Activated T-helper 1 cell treated with Interleukin-2 at 50 U/mL for 16 hours (primary cell): ENCODE data around the gene SYTL5.

Experiments used
- DNase-seq: peaks from one replicate; pipeline ENCODE4 v3.0.0-alpha.2; 2020; ENCODE audit warnings: low read depth

The SYTL5 gene

DNA sequence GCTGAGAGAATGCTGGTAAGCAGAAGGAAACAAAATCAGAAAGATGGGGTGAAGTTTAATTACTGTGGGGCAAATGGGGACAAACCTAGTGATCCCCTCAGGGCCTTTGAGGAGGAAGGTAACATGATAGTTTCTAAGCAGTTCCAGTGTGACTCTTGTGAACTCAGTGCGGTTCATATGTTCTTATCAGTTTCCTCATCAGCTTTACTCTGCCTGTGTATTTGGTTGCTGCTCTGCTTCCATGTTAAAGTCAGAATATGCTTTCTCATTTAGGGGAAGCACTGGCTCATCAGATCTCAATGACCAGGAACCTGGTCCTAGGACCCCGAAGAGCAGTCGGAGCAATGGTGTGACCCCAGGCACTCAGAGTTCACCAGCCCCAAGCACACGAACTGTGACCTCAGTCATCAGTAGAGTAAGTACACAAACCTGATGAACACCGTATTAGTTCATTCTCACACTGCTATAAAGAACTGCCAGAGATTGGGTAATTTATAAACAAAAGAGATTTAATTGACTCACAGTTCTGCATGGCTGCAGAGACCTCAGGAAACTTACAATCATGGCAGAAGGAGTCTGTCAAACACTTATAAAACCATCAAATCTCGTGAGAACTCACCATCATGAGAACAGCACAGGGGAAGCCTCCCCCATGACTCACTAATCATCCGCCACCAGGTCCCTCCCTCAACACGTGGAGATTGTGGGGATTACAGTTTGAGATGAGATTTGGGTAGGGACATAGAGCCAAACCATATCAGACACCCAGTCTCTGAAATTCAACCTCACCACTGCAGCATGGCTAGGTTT lies 83.0 kb downstream of the SYTL5 start:
- DNase-seq: no peak

DNA sequence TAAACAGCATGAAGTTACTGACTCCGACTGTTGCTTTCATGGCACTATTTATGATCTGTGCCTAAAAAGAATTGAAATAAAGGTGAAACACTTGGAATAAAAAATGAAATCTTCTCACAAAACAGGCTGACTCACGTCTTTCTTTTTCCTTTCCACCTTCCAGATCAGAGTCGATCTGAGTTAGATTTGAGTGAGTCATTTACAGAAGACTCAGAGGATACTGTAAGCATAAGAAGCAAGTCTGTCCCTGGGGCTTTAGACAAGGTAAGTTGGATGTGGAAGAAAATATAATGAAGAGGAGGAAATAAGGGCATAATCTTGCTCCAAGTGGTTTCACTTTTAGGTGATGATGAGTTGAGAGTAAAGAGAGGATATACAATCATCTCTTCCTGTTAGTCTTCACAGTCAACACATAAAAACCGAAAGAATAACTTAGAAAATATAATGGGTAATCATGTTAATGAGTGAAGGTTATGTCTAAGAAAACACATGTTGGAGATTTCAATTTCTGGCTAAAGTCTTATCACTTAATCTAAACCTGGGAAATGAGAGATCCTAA lies 89.7 kb downstream of the SYTL5 start:
- no peak for DNase-seq

DNA sequence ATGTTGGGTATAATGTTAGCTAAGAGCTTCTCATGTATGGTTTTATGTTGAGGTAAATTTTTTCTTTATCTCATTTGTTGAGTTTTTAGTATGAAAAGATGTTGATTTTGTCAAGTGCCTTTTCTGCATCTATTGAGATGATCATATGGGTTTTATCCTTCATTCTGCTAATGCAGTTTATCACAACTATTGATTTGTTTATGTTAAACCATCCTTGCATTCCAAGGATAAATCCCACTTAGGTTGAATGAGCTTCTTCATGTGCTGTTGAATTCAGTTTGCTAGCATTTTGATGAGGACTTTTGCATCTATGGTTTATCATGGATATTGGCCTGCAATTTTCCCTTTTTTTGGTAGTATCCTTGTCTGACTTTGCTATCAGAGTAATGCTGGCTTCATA lies 93.3 kb downstream of the SYTL5 start:
- DNase-seq: no peak

DNA sequence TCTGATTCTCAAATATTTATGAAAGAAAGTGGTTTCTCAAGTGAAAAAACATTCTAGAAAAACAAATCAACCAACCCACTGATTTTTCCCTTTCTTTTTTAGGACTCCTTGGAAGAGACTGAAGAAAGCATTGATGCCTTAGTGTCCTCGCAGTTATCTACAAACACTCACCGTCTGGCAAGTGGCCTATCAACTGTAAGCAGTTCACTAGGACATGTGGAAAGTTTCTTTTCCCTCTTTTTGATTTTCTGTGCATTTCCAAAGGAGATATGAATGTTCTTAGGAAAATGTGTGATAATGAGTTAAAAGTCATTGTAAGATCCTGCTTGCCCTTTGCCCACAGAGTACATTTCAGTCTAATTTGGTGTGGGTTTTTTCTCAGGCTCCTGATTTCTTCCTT lies 95.9 kb downstream of the SYTL5 start:
- no peak for DNase-seq

DNA sequence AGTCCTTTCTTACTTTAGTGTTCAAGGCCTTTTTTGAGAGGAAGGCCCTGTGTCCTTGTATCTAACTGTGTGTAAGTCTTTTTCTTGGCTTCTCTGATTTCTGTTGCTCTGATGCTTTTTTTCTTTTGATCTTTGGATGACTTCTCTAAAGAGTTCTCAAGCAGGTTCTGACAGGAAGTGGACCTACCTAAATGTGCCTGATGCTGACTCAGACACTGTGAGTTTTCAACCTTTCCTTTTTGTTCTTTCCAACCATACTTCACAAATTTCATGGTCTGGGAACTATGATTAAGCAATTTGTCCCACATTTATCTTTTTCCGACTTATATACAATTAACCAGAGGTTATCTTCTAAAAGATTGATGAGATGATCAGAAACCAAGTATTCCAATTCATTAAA lies 96.5 kb downstream of the SYTL5 start:
- no peak for DNase-seq

DNA sequence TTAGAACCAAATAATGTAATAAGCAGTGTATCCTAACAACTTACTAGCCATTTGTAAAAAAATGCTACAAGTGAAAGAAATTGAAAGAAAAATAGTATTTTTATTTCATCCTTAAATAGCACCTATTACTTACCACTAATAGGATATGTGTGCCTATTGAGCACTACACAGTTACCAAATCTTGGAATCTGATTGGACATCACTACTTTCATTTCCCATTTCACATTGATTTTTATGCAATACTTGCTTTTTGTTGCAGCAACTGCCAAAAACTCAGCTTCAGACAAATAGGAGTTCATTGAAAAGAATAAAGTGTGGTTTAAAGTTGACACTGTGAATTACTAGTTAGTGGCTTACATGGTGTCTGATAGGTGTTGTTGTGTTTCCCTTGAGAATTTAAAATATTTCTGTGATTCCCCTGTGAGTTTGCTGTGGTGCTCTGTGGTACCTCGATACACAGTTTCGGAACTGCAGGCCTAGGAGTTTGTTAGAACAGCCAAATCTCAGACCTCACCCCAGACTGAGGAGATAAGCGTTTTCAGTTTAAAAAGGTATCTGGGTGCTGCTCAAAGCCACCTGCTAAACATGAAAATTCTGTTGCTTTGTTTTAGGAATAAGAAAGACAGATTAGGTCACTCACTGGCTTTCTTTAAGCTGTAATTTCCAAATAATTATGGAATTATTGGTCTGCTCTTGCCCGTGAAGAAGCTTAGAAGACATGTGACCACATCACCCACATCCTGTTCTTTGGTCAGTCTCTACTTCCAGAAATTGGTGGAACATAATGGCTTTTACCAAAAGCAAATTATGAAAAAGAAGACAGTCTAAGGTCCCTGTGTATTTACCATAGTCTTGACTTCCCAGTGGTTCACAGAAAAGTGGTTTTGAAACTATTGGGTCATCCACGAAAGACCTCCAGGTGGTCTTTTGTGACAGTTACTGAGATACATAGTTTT lies 97.8 kb downstream of the SYTL5 start:
- DNase-seq: no peak

DNA sequence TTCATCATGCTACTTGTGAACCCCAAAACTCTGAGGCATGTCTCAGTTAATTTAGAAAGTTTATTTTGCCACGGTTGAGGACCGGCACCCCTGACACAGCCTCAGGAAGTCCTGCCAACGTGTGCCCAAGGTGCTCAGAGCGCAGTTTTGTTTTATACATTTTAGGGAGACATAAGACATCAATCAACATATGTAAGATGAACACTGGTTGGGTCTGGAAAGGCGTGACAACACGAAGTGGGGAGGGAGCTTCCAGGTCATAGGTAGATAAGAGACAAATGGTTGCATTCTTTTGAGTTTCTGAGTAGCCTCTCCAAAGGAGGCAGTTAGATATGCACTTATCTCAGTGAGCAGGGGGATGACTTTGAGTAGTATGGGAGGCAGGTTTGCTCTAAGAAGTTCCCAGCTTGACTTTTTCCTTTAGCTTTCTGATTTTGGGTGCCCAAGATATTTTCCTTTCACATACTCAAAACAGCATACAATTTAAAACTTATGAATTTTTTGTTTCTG lies 98.9 kb downstream of the SYTL5 start:
- DNase-seq: no peak

DNA sequence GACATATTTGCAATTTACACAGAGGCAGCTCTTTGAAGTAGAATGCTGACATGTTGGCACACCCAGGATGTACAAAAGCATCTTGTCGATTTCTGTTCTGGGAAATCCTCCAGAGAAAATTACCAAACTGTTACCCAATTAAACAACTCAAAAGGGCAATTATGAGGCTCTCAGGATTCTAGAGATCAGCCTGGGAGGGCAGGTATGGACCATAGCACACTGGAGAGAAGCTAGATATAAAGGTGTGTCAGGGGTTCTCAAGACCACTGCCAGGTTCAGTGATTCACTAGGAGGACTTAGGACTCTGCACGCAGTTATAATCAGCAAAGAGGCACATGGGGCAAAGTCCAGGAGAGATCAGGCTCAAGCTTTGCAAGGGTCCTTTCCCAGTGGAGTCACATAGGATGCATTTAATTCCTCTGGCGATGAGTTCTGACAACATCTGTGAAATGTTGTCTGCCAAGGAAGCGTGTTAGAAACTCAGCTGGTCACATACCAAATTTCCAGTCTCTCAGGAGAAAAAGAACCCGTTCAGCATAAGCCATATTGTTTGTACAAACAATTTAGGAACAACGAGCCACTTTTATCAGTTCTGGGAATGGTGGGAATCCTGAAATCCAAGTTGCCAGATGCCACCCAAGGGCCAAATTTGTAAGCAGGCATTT lies 100.8 kb downstream of the SYTL5 start:
- no peak for DNase-seq

DNA sequence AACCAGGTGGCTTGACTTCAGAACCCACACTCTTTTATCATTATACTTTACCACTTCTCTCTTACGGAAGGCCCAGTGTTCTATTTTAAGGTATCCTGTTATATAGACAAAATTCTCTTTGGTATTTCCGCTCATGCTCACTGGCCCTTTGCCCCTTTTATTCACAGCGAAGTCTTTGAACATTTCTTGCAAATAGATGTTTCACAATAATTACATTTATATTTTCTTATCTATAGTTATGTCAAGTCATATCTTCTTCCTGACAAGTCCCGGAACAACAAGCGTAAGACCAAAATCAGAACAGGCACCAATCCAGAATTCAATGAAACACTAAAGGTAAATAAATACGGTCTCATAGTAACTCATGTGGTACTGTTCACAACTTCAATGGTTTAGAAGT lies 102.0 kb downstream of the SYTL5 start:
- DNase-seq: no peak

DNA sequence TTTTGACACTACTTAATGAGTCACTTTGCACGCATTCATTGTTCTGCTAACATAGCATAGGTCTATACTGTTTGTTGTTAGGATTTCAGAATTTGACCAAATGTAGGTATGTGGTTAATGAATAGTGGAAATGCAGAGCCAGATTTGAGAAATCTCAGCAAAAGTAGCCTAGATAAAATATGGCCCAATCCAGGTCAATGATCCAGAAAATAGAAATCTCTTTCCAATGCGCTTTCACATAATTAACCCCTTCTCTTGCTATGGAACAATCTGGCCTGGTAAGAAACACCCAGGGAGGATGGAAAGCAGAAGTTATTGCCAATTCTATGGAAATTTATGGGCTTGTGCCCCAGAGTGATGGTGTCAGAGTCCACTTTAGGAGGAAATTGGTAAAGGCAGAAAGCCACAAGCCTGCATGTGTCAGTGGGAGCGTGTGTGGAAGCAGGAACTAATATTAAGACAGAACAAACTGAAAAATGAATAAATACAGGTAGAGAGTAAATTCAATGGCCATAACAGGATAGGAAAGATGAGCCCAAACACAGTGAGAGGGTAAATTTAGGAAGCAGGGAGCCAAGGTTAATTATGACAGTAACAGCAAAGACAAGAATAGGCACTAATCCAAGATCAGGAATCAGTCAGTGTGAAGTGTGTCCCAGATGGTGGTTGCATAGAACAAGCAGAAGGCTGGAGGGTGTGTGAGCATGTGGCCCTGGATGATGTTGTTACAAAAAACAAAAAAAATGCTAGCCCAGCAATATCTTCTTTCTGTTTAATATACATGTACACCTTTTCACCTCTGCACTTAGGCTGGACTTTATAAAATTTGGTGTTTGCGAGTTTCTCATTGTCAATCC lies 102.9 kb downstream of the SYTL5 start:
- no peak for DNase-seq

DNA sequence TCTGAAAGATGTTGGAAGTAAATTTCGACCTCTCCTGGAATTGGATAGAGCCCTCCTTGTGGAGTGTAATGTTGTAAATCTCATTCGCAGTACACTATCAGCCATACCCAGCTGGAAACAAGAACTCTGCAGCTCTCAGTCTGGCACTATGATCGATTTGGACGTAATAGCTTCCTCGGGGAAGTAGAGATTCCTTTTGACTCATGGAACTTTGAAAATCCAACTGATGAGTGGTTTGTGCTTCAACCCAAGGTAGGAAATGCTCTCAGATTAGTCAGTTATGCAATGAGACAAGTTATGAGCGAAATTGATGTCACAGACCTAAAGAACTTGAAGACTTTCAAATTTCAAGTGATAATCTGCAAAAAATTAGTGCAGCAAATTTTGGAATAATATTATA lies 103.9 kb downstream of the SYTL5 start:
- DNase-seq: no peak

DNA sequence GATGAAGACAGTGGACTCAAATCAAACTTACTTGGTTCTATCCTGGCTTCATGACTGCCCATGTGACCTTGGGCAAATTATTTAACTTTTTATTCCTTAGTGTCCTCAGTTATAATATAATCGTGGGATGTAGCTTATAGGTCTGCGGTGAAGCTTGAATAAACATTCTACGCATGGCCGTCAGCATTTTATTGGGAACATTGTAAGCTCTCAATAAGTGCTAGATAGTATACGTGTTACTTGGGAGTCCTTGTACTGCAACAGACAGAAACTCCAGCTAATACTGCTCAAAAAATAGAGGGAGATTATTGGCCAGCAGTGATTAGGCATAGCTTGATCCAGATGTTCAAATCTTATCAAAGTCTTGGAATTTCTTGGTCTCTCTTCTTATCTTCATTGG lies 104.8 kb downstream of the SYTL5 start:
- DNase-seq: no peak

DNA sequence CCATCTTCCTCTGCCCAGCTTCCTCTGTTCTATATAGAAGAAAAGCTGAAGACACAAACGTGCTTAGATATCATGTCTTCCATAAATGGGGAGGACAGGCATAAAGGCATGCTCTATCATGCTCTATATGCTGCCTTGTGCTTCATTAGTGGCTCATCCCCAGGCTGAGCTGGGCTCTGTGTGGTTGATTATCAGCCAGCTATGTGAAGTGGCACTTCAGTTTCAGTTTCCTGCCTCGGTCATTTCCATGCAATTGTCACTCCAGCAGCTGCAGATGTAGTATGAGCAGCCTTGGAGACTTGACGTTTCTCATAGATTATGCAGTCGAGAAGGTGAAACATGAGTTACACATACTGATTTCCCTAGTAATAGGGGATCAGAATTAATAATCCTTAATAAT lies 106.2 kb downstream of the SYTL5 start:
- no peak for DNase-seq

DNA sequence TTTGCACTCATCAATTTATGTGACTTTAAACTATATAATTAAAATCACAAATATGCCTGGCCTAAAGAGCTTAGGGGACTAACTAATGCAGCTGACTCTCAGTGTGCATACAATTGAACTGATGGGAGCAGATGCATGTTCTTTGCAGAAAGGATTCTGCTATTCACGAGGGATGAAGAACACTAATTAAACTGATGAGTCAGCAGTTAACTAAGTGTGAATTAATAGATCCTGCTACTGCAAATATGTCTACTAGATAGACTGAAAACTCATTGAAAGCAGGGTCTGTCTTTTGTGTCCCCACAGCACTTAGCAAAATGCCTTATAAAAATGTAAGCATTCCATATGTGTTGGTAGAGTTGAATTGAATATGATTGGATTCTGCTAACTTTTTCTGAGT lies 110.4 kb downstream of the SYTL5 start:
- no peak for DNase-seq

DNA sequence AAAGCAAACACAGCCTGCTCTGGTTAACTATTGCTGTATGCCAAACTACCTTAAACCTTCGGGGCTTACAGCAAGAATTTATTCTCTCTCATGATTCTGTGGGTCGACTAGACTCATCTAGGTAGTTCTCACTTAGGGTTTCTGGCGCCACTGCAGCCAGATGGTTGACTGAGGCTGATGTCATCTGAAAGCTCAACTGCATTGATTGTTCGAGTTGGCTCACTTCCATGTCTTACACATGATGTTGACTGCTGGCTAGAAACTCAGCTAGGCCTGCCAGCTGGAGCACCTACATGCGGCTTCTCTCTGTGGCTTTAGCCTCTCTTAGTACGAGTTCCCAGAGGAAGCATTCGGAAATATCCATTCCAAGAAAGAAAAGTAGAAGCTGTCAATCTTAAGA lies 111.1 kb downstream of the SYTL5 start:
- DNase-seq: no peak

DNA sequence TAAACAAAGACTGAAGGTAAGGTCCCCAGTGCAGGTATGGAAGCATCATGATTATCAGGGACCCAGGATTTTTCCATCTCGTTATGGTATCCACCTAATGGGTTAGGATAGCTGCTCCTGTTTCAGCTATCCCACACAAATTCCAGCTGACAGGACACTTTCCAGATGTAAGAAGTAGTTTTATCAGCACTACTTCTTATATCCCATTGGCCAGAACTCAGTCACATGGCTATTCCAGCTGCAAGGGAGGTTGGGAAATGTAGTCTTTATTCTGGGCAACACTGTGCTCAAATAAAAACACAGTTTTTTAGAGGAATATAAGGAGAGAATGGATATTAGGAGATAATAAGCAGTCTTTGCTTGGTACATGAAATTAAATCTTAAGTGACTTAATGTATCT lies 117.6 kb downstream of the SYTL5 start:
- no peak for DNase-seq

DNA sequence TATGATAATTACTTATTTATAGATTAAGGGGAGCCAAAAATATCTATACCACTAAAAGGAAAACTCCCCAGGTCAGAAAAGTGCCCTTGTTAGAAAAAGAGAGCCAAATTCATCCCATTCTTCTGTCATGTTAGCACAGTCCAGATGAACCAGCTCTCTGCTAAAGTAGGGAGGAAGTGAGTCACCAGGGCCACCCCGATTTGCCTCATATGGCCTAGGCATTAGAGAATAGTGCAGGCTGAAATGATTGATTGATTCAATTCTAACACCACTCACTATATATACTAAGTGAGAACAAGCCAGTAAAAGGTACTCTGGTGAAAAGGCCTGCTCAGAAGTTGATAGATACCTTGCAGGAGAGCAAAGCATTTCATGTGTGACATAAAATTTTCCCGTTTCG lies 119.8 kb downstream of the SYTL5 start:
- DNase-seq: no peak

DNA sequence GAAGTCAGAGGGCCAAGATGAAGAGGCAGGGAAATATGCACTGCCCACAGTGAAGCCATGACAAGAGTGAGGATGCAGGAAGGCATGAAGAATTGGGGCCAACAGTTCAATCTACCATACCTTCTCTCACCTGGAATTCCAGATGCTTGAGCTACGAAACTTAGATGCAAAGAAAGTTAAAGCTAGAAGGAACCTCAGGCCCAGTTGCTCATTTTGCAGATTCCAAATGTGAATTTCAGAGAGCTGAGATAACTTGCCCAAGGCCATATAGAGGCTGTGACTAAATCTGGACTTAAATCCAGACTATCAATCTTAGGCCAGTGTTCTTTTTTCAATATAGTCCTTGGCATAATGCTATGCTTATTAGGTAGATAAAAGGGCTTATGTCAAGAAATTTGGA lies 121.6 kb downstream of the SYTL5 start:
- DNase-seq: no peak

DNA sequence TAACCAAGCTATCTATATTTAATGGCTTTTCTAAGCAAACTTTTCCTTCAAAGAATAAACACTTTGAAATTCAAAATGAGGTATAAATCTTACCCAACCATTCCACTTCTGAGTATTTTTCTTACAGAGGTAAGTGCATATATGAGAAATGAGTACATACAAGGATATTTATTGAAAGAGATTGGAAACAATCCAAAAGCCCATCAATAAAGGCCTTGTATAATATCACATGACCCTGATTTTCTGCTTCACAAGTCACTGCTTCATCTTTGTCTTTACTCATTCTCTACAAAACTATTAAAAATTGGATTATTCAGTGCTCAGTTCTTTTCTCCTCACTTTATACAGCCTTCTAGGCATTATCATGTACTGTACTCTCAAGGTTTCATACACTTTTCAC lies 123.0 kb downstream of the SYTL5 start:
- DNase-seq: no peak

DNA sequence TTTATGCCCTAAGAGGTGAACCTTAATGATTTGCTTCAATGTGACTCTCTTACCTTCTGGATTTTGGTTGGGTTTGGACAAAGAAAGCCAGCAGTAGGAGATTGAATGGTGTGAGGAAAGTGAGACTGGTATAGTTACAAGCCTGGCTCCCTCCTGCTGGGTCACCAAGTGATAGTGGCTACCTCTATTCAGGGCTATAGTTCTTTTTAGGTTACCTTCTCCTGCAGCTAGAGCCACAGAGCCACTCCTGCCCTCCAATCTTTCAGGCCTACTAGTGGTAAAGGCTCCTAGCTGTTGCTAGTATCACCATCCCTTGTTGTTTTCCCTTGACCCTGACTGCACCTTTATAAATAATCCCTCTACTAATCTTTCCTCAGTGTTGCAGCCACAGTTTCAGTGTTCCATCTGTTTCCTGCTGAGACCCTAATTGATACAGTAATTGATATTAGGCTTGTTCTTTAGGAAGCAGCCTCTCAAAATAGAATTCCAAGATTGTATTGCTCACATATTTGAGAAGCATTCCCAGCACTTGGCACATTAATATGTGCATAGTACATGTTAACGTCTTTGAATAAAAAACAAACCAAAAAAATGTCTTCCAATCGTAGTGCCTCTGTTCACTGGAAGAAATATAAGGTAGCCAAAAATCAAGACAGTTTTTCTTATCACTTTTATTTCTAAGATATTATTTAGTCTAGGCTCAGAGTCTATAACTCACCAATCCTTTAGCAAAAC lies 132.0 kb downstream of the SYTL5 start:
- no peak for DNase-seq

DNA sequence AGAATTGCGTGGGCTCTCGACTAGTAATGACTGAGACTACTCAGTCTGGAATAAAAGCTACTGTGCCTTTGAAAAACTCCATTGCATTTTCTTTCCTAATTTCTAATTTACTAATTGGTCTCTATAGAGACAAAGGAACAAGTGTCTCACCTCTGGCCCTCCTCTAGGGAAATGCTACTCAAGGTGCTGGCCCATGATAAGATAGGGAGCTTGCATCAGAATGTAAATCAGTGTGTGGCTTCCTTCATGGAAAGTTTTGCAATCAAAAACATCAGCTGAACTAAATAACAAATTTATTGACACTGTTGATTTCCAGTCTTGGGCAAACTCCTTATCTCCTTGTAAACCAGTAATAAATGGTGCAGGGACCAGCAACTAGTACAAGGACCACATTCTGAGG lies 132.5 kb downstream of the SYTL5 start:
- DNase-seq: no peak
